ENCODE data around the gene MRPS14. TPM values are rescaled to one million over a fixed set of nuclear protein-coding genes. Genes with fewer than 3 reads are reported as not detected.

The MRPS14 gene
- total and polyA plus RNA-seq, 12 donors: 8.9 to 31.5 (median 25.7) TPM

GRCh38 chr1:174971466-174971865 is 51.8 kb downstream of the MRPS14 start:
- peaks cover 0 to 15% (median 0%) of the 10 kb centered on the region in 9 donors for H3K36me3 ChIP-seq
- H3K9me3 ChIP-seq: no peaks in the 10 kb centered on the region
- no peak for TF ChIP-seq CTCF (IDR thresholded peaks at IDR 0.05)
- DNase-seq: no peak
- peaks cover 0 to 57% (median 13%) of the 10 kb centered on the region in 9 donors for H3K4me1 ChIP-seq
- intact Hi-C loops (cut with DNase I): loop anchor here in 1 of 10 donors (10.0 kb wide), 1 partner anchor 107 kb away; no protein-coding TSS in a partner anchor
- no peak overlapping the region for H3K4me3 ChIP-seq
- ATAC-seq: no peak
- H3K27me3 ChIP-seq: no peaks in the 10 kb centered on the region
- peak overlapping the region in 1 of 10 donors; percentile 60 for H3K27ac ChIP-seq

GRCh38 chr1:174969977-174970376 is 53.2 kb downstream of the MRPS14 start:
- H3K4me3 ChIP-seq: no peak overlapping the region
- intact Hi-C loops (cut with DNase I): loop anchor here in 1 of 10 donors (10.0 kb wide), 1 partner anchor 105 kb away; no protein-coding TSS in a partner anchor
- H3K36me3 ChIP-seq: peaks cover 0 to 15% (median 0%) of the 10 kb centered on the region in 9 donors
- ATAC-seq (no peak), DNase-seq (no peak)
- no peaks in the 10 kb centered on the region for H3K27me3 ChIP-seq
- H3K9me3 ChIP-seq: no peaks in the 10 kb centered on the region
- peak overlapping the region in 1 of 10 donors; percentile 89 for H3K27ac ChIP-seq
- 94 to 98% methylated on average over 1 of the region's 1 CpG for WGBS, 2 donors
- peaks cover 0 to 68% (median 24%) of the 10 kb centered on the region in 9 donors for H3K4me1 ChIP-seq
- no peak for TF ChIP-seq CTCF (IDR thresholded peaks at IDR 0.05)

GRCh38 chr1:174968750-174969244 is 54.4 kb downstream of the MRPS14 start:
- no peak for ATAC-seq

More at GRCh38 chr1:174968750-174969244, 54.4 kb downstream of the MRPS14 start:
- H3K36me3 ChIP-seq: peaks cover 0 to 15% (median 0%) of the 10 kb centered on the region in 9 donors
- H3K9me3 ChIP-seq: no peaks in the 10 kb centered on the region
- H3K4me3 ChIP-seq: no peak overlapping the region
- DNase-seq: no peak
- peak overlapping the region in 1 of 10 donors; percentile 89 for H3K27ac ChIP-seq
- no peak for TF ChIP-seq CTCF (IDR thresholded peaks at IDR 0.05)
- intact Hi-C loops (cut with DNase I): no loop called here
- no peaks in the 10 kb centered on the region for H3K27me3 ChIP-seq
- 83 to 91% methylated on average over 5 of the region's 5 CpGs for WGBS, 2 donors
- H3K4me1 ChIP-seq: peaks cover 0 to 79% (median 26%) of the 10 kb centered on the region in 9 donors

Measured in heart right ventricle (tissue), 16 donors.